ENCODE data around the gene CHRNG.
A peak's percentile ranks its signal among the peaks of the same experiment; 100 is the strongest.

The CHRNG gene

GRCh38 chr2:232516551-232516950 is 22.9 kb upstream of the CHRNG start:
- no peak for TF ChIP-seq CTCF (IDR thresholded peaks at IDR 0.05; ENCODE audit: control insufficient read depth, extremely low read depth, insufficient read depth)
- DNase-seq (ENCODE audit: low read depth), result no peak
- H3K4me3 ChIP-seq (ENCODE audit: low read depth, low read length), result no peak overlapping the region

- DNase-seq (ENCODE audit: low read depth), result no peak
- no peak overlapping the region for H3K4me3 ChIP-seq (ENCODE audit: low read depth, low read length)
- TF ChIP-seq CTCF (IDR thresholded peaks at IDR 0.05; ENCODE audit: control insufficient read depth, extremely low read depth, insufficient read depth), result no peak
Observed at GRCh38 chr2:232518844-232519243, 20.6 kb upstream of the CHRNG start.

- no peak for DNase-seq (ENCODE audit: low read depth)
- no peak within 1 kb of the TSS for H3K4me3 ChIP-seq (ENCODE audit: low read depth, low read length)
- no peak for TF ChIP-seq CTCF (IDR thresholded peaks at IDR 0.05; ENCODE audit: control insufficient read depth, extremely low read depth, insufficient read depth)
Observed at GRCh38 chr2:232519581-232520438, 19.7 kb upstream of the CHRNG start, which contains the start of gene PRSS56. Gene PRSS56, plus strand, starts transcription at chr2:232520388. Its CDS starts 211 bp downstream, at chr2:232520599.

- no peak for DNase-seq (ENCODE audit: low read depth)
- no peak overlapping the region for H3K4me3 ChIP-seq (ENCODE audit: low read depth, low read length)
- TF ChIP-seq CTCF (IDR thresholded peaks at IDR 0.05; ENCODE audit: control insufficient read depth, extremely low read depth, insufficient read depth), result no peak
Observed at GRCh38 chr2:232520489-232520888, 19.0 kb upstream of the CHRNG start.

GRCh38 chr2:232521098-232521497 is 18.4 kb upstream of the CHRNG start:
- TF ChIP-seq CTCF (IDR thresholded peaks at IDR 0.05; ENCODE audit: control insufficient read depth, extremely low read depth, insufficient read depth), result no peak
- no peak for DNase-seq (ENCODE audit: low read depth)
- H3K4me3 ChIP-seq (ENCODE audit: low read depth, low read length), result no peak overlapping the region

- DNase-seq (ENCODE audit: low read depth), result no peak
Observed at GRCh38 chr2:232521959-232522622, 17.4 kb upstream of the CHRNG start.

More at GRCh38 chr2:232521959-232522622, 17.4 kb upstream of the CHRNG start:
- H3K4me3 ChIP-seq (ENCODE audit: low read depth, low read length), result no peak overlapping the region
- TF ChIP-seq CTCF (IDR thresholded peaks at IDR 0.05; ENCODE audit: control insufficient read depth, extremely low read depth, insufficient read depth), result peak; percentile 73
